HG02970 (cell line): ENCODE measurements around the gene TMEM86B.
"Not testable (repeated sequence)": the region's sequence is repeated elsewhere in the genome, so short reads cannot be mapped to it uniquely, and the experiment has no call there.

ENCODE experiments used
- ATAC-seq: cut with Tn5 transposase; IDR thresholded peaks from one replicate; pipeline ENCODE4 v1.9.1; 2021; ENCODE audit warnings: mild to moderate bottlenecking, moderate library complexity, moderate number of reproducible peaks; ENCODE audit not compliant: unreplicated experiment, low FRiP score

Gene TMEM86B

GRCh38 chr19:55242517-55242916 is 14.0 kb upstream of the TMEM86B start:
- no peak for ATAC-seq

- ATAC-seq: no peak
Observed at GRCh38 chr19:55241935-55242464, 13.4 kb upstream of the TMEM86B start.

GRCh38 chr19:55241143-55241934 is 12.8 kb upstream of the TMEM86B start:
- no peak for ATAC-seq

GRCh38 chr19:55240713-55241020 is 12.1 kb upstream of the TMEM86B start:
- no peak for ATAC-seq

GRCh38 chr19:55239004-55239403 is 10.4 kb upstream of the TMEM86B start:
- no peak for ATAC-seq

GRCh38 chr19:55238030-55238429 is 9.5 kb upstream of the TMEM86B start:
- no peak for ATAC-seq

- no peak for ATAC-seq
Observed at GRCh38 chr19:55232986-55233385, 4.4 kb upstream of the TMEM86B start.

- no peak for ATAC-seq
Observed at GRCh38 chr19:55232286-55232602, 3.7 kb upstream of the TMEM86B start.

GRCh38 chr19:55231391-55232285 is 3.1 kb upstream of the TMEM86B start:
- no peak for ATAC-seq

GRCh38 chr19:55230780-55231179 is 2.2 kb upstream of the TMEM86B start:
- no peak for ATAC-seq

GRCh38 chr19:55230329-55230728 is 1.8 kb upstream of the TMEM86B start:
- no peak for ATAC-seq

- no peak for ATAC-seq
Observed at GRCh38 chr19:55229789-55230182, 1.2 kb upstream of the TMEM86B start.

- no peak for ATAC-seq
Observed at GRCh38 chr19:55229145-55229788, 704 bp upstream of the TMEM86B start.

GRCh38 chr19:55228015-55228391 is 560 bp downstream of the TMEM86B start:
- no peak for ATAC-seq

- no peak for ATAC-seq
Observed at GRCh38 chr19:55227241-55228014, 1.1 kb downstream of the TMEM86B start.

GRCh38 chr19:55226788-55227187 is 1.8 kb downstream of the TMEM86B start:
- no peak for ATAC-seq

GRCh38 chr19:55226273-55226672 is 2.3 kb downstream of the TMEM86B start:
- ATAC-seq: no peak

GRCh38 chr19:55225415-55225958 is 3.1 kb downstream of the TMEM86B start:
- ATAC-seq: no peak

- ATAC-seq: not testable (repeated sequence)
Observed at GRCh38 chr19:55224679-55225414, 3.7 kb downstream of the TMEM86B start.
